Mammary epithelial cell (primary cell): ENCODE data around the gene CTIF.

ENCODE experiments used
- CTCF ChIP-seq, 2 donors: IDR thresholded peaks in 1 of 2; conservative IDR thresholded peaks in 1 of 2; 2 replicates each; pipeline ENCODE4 v1.5.1; 2011 to 2012; ENCODE audit warnings: inconsistent platforms in 2 of 2, low read length in 2 of 2, mild to moderate bottlenecking in 2 of 2, control low read depth in 1 of 2, low read depth in 1 of 2; ENCODE audit not compliant: insufficient read depth in 1 of 2; ENCODE audit errors: extremely low read depth in 1 of 2
- EZH2 ChIP-seq: IDR thresholded peaks from 2 replicates; pipeline ENCODE4 v1.6.1; 2012; ENCODE audit warnings: low read length, inconsistent platforms, borderline replicate concordance

GRCh38 chr18:48867978-48868377 lies 329.1 kb downstream of the CTIF start:
- TF ChIP-seq CTCF (conservative IDR thresholded peaks at IDR 0.05 in 1 of 2, IDR thresholded peaks at IDR 0.05 in 1 of 2; ENCODE audit: extremely low read depth in 1 of 2, insufficient read depth in 1 of 2, low read depth in 1 of 2, low read length in 2 of 2) (no peak), EZH2 (no peak)
